Measurements from ENCODE around the gene SCAP.

Gene SCAP

DNA sequence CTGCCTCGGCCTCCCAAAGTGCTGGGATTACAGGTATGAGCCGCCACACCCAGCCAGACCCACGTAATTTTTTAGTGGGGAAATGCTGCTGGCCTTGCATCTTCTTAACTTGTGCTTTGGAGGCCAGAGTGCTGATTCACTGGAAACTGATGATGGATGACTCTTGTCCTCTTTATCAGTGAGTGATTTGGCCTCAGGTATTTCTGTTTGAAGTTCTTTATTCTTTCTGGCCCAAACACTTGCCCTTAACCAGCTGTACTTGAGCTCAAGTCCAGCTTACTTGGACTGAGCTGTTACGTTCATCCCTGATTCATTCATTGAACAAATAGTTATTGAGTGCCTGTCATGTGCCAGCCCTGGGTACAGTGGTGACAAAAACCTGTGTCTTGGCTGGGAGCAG lies 90.7 kb downstream of the SCAP start:
- TF ChIP-seq, protein P1, sequence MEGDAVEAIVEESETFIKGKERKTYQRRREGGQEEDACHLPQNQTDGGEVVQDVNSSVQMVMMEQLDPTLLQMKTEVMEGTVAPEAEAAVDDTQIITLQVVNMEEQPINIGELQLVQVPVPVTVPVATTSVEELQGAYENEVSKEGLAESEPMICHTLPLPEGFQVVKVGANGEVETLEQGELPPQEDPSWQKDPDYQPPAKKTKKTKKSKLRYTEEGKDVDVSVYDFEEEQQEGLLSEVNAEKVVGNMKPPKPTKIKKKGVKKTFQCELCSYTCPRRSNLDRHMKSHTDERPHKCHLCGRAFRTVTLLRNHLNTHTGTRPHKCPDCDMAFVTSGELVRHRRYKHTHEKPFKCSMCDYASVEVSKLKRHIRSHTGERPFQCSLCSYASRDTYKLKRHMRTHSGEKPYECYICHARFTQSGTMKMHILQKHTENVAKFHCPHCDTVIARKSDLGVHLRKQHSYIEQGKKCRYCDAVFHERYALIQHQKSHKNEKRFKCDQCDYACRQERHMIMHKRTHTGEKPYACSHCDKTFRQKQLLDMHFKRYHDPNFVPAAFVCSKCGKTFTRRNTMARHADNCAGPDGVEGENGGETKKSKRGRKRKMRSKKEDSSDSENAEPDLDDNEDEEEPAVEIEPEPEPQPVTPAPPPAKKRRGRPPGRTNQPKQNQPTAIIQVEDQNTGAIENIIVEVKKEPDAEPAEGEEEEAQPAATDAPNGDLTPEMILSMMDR (IDR thresholded peaks at IDR 0.05), result no peak
- no peak overlapping the region for H3K9ac ChIP-seq
- peak overlapping the region; percentile 78 for H3K27ac ChIP-seq
- no peaks in the 10 kb centered on the region for H3K9me3 ChIP-seq (ENCODE audit: control insufficient read depth, low read length)
- H3K27me3 ChIP-seq (ENCODE audit: control insufficient read depth, insufficient read depth, low read length), result no peaks in the 10 kb centered on the region
- H3K4me2 ChIP-seq (ENCODE audit: low read length), result peak overlapping the region; percentile 27
- H3K36me3 ChIP-seq (ENCODE audit: control insufficient read depth, insufficient read depth, low read length), result no peaks in the 10 kb centered on the region
- peaks cover 29% of the 10 kb centered on the region for H3K4me1 ChIP-seq
- H2AFZ ChIP-seq, result no peak overlapping the region
- no peak overlapping the region for H3K4me3 ChIP-seq (ENCODE audit: low read depth, low read length)
- peaks cover 43% of the 10 kb centered on the region for H3K79me2 ChIP-seq

DNA sequence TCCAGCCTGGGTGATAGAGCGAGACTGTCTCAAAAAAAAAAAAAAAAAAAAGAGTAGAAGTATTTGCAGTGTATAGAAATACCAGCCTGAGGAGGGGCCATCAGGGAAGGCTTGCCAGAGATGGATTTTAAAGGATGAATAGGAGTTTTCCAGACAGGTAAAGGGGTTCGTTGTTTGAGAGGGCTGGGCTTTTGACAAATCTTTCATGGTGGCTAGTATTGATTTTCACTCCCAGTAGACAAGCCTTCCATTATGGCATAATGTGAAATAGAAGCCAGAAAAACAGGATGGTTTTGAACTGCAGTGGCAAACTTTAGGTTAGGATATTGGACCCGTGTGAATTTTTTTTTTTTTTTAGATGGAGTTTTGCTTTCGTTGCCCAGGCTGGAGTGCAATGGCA lies 91.3 kb downstream of the SCAP start:
- no peak overlapping the region for H3K9ac ChIP-seq
- no peaks in the 10 kb centered on the region for H3K36me3 ChIP-seq (ENCODE audit: control insufficient read depth, insufficient read depth, low read length)
- no peak overlapping the region for H3K4me2 ChIP-seq (ENCODE audit: low read length)
- TF ChIP-seq, protein P1 (IDR thresholded peaks at IDR 0.05), result no peak
- peaks cover 29% of the 10 kb centered on the region for H3K4me1 ChIP-seq
- H3K27me3 ChIP-seq (ENCODE audit: control insufficient read depth, insufficient read depth, low read length), result no peaks in the 10 kb centered on the region
- peaks cover 41% of the 10 kb centered on the region for H3K79me2 ChIP-seq
- H2AFZ ChIP-seq, result no peak overlapping the region
- no peak overlapping the region for H3K4me3 ChIP-seq (ENCODE audit: low read depth, low read length)
- no peaks in the 10 kb centered on the region for H3K9me3 ChIP-seq (ENCODE audit: control insufficient read depth, low read length)
- peak overlapping the region; percentile 78 for H3K27ac ChIP-seq

DNA sequence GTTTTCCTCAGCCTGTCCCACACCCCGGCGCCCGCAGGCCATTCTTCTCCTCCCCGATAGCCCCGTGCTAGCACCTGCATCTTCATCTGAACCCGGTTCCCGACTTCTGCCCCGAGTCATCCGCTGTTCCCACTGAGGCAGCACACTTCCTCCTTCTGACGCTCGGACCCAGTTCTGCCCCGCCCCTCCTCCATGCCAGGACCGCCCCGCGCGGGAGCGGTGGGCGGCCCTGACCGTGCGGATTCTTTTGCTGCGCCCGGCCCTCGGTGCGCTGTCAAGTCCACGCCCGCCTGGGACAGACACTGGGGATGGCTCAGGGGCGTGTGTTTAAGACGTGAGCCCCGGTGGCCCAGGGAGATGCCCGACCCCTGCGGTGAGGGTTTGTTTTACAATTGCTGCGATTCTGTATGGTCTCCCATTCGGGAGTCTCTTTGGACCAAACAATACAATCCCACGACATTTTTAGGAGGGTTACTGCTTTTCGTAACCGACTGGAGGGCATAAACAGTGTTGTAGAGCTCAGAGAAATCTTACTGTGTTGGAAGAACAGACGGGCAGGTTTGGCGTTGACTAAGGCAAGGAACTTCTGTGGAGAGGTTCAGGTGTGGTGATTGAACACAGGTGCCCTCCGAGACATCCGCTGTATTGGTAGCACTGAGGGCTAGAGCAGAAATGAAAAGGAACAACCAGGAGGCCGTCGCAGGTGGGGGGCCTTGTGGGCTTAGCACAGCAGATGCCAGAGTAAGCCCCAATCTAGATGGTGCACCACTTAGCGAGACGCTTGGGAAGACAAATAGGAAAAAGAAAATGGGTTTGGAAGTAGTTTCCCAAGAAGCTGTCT lies 94.2 kb downstream of the SCAP start:
- Histone ChIP-seq H3K36me3 (ENCODE audit: control insufficient read depth, insufficient read depth, low read length) (no peaks in the 10 kb centered on the region), H3K9me3 (ENCODE audit: control insufficient read depth, low read length) (no peaks in the 10 kb centered on the region), H3K79me2 (peaks cover 20% of the 10 kb centered on the region), H2AFZ (peak overlapping the region; percentile 73), H3K4me3 (ENCODE audit: low read depth, low read length) (peak overlapping the region; percentile 93), H3K4me2 (ENCODE audit: low read length) (peak overlapping the region; percentile 93), H3K27me3 (ENCODE audit: control insufficient read depth, insufficient read depth, low read length) (no peaks in the 10 kb centered on the region), H3K27ac (peak overlapping the region; percentile 94), H3K9ac (peak overlapping the region; percentile 41), H3K4me1 (peaks cover 25% of the 10 kb centered on the region)
- TF ChIP-seq, protein P1 (IDR thresholded peaks at IDR 0.05), result no peak

GRCh38 chr3:47380601-47381316 lies 95.0 kb downstream of the SCAP start, which contains the start of gene PTPN23:
Gene PTPN23 (plus strand): TSS chr3:47381021. CDS start chr3:47381097, 76 bp downstream.
- Histone ChIP-seq H3K9me3 (ENCODE audit: control insufficient read depth, low read length) (no peaks in the 10 kb centered on the region), H2AFZ (peak within 1 kb of the TSS; percentile 90), H3K4me1 (peaks cover 20% of the 10 kb centered on the region), H3K27me3 (ENCODE audit: control insufficient read depth, insufficient read depth, low read length) (no peaks in the 10 kb centered on the region), H3K9ac (peak within 1 kb of the TSS; percentile 87), H3K4me3 (ENCODE audit: low read depth, low read length) (peak within 1 kb of the TSS; percentile 93), H3K4me2 (ENCODE audit: low read length) (peak within 1 kb of the TSS; percentile 93), H3K79me2 (peaks cover 17% of the 10 kb centered on the region), H3K27ac (peak within 1 kb of the TSS; percentile 94), H3K36me3 (ENCODE audit: control insufficient read depth, insufficient read depth, low read length) (no peaks in the 10 kb centered on the region)
- TF ChIP-seq, protein P1 (IDR thresholded peaks at IDR 0.05), result no peak
